ENCODE measurements around the gene SEMA5A. TPM values are rescaled to one million over a fixed set of nuclear protein-coding genes. Genes with fewer than 3 reads are reported as not detected.

SEMA5A gene
- total and polyA plus RNA-seq, 2 of the 13 experiments (the other 11 are each of a cell fraction or from before 2014, with no cell fraction given): 0.01 TPM; not detected in 1

DNA sequence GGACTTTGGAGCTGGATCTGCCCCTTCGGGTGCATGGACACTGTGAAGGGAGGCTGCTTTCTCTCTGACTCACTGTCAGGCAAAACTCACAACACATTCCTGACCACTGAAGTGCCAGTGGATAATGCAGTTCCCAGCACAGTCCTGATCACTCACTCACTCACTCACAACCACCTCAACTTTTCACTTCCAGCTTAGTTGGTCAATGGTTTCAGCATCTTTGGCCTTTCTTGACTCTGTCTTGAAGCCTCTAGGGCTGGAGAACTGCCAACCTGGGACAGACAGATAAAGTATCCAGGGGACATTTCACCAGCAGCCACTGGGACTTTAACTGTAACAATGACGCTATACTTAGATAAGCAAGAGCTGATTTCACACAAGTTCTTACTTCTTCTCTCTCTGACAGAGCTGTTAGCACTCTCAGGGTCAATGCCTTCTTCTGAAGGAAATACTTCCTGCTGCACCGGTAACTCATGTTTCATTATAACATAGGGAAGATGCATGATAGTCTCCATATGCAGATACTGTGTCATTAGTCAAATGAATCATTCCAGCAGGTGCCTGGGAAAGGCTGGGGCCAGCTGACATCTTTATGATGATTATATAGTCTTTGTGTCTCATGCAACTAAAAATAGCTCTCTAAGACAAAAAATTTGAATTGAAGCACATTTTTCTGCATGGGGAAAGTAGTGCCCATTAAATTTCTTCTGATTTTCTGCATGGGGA lies 499.0 kb downstream of the SEMA5A start:
- intact Hi-C loops (cut with micrococcal nuclease; ENCODE audit: unreplicated experiment): no loop called here
- DNase-seq (ENCODE audit: low spot score) (no peak), FAIRE-seq (no peak), ATAC-seq (no peak)
- peaks cover 93% of the 10 kb centered on the region for H3K9me3 ChIP-seq (ENCODE audit: low read length)
- H3K27me3 ChIP-seq (ENCODE audit: control insufficient read depth in 1 of 2, insufficient read depth in 2 of 2, low read length in 2 of 2): no peaks in the 10 kb centered on the region
- no peak overlapping the region for H3K4me2 ChIP-seq (ENCODE audit: low read depth, low read length)
- H3K4me3 ChIP-seq (replicated peaks in 1 of 3; ENCODE audit: insufficient read depth in 1 of 3, low read depth in 2 of 3, low read length in 3 of 3): no peak overlapping the region
- POLR2A ChIA-PET: no interaction called here
- BruUV-seq (replicated peaks): no TSS peak
- H3K4me1 ChIP-seq (ENCODE audit: insufficient read depth, low read length): no peaks in the 10 kb centered on the region
- H2AFZ ChIP-seq (ENCODE audit: low read length): no peak overlapping the region
- WGBS (ENCODE audit: low lambda C conversion rate): 0% methylated on average over 2 of the region's 3 CpGs
- TF ChIP-seq SNRNP70 (IDR thresholded peaks at IDR 0.05; ENCODE audit: low read depth, low read length) (no peak), NFKBIZ (CRISPR knock-in tag; IDR thresholded peaks at IDR 0.05) (no peak)
- TF ChIP-seq, protein P1, sequence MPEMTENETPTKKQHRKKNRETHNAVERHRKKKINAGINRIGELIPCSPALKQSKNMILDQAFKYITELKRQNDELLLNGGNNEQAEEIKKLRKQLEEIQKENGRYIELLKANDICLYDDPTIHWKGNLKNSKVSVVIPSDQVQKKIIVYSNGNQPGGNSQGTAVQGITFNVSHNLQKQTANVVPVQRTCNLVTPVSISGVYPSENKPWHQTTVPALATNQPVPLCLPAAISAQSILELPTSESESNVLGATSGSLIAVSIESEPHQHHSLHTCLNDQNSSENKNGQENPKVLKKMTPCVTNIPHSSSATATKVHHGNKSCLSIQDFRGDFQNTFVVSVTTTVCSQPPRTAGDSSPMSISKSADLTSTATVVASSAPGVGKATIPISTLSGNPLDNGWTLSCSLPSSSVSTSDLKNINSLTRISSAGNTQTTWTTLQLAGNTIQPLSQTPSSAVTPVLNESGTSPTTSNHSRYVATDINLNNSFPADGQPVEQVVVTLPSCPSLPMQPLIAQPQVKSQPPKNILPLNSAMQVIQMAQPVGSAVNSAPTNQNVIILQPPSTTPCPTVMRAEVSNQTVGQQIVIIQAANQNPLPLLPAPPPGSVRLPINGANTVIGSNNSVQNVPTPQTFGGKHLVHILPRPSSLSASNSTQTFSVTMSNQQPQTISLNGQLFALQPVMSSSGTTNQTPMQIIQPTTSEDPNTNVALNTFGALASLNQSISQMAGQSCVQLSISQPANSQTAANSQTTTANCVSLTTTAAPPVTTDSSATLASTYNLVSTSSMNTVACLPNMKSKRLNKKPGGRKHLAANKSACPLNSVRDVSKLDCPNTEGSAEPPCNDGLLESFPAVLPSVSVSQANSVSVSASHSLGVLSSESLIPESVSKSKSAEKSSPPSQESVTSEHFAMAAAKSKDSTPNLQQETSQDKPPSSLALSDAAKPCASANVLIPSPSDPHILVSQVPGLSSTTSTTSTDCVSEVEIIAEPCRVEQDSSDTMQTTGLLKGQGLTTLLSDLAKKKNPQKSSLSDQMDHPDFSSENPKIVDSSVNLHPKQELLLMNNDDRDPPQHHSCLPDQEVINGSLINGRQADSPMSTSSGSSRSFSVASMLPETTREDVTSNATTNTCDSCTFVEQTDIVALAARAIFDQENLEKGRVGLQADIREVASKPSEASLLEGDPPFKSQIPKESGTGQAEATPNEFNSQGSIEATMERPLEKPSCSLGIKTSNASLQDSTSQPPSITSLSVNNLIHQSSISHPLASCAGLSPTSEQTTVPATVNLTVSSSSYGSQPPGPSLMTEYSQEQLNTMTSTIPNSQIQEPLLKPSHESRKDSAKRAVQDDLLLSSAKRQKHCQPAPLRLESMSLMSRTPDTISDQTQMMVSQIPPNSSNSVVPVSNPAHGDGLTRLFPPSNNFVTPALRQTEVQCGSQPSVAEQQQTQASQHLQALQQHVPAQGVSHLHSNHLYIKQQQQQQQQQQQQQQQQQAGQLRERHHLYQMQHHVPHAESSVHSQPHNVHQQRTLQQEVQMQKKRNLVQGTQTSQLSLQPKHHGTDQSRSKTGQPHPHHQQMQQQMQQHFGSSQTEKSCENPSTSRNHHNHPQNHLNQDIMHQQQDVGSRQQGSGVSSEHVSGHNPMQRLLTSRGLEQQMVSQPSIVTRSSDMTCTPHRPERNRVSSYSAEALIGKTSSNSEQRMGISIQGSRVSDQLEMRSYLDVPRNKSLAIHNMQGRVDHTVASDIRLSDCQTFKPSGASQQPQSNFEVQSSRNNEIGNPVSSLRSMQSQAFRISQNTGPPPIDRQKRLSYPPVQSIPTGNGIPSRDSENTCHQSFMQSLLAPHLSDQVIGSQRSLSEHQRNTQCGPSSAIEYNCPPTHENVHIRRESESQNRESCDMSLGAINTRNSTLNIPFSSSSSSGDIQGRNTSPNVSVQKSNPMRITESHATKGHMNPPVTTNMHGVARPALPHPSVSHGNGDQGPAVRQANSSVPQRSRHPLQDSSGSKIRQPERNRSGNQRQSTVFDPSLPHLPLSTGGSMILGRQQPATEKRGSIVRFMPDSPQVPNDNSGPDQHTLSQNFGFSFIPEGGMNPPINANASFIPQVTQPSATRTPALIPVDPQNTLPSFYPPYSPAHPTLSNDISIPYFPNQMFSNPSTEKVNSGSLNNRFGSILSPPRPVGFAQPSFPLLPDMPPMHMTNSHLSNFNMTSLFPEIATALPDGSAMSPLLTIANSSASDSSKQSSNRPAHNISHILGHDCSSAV (CRISPR knock-in tag; IDR thresholded peaks at IDR 0.05; ENCODE audit: borderline replicate concordance): no peak
- no peaks in the 10 kb centered on the region for H3K36me3 ChIP-seq (replicated peaks in 1 of 2; ENCODE audit: control insufficient read depth in 1 of 2, insufficient read depth in 2 of 2, low read length in 2 of 2)
- CTCF ChIA-PET (ENCODE audit: low intra/inter-chr PET ratio, low total read pairs): no interaction called here
- no peak overlapping the region for H3K9ac ChIP-seq (ENCODE audit: insufficient read depth, low read depth, low read length)
- no peaks in the 10 kb centered on the region for H4K20me1 ChIP-seq (ENCODE audit: insufficient read depth, low read length)
- no peak overlapping the region for H3K27ac ChIP-seq (ENCODE audit: extremely low read length, insufficient read depth, low read length)
- no peaks in the 10 kb centered on the region for H3K79me2 ChIP-seq (ENCODE audit: insufficient read depth, low read length)
- in situ Hi-C loops (cut with HindIII; ENCODE audit: extremely low pct_ligation_motif_present, low pct_unique_long_range_greater_than_20kb): no loop called here
